ENCODE results near the gene SEC24C.
"Not testable (repeated sequence)": the region's sequence is repeated elsewhere in the genome, so short reads cannot be mapped to it uniquely, and the experiment has no call there.

The SEC24C gene

GRCh38 chr10:73772281-73773151 is 28.3 kb downstream of the SEC24C start:
- peak; percentile 75 to 79 for DNase-seq (ENCODE audit: low read depth in 2 of 2)

DNA sequence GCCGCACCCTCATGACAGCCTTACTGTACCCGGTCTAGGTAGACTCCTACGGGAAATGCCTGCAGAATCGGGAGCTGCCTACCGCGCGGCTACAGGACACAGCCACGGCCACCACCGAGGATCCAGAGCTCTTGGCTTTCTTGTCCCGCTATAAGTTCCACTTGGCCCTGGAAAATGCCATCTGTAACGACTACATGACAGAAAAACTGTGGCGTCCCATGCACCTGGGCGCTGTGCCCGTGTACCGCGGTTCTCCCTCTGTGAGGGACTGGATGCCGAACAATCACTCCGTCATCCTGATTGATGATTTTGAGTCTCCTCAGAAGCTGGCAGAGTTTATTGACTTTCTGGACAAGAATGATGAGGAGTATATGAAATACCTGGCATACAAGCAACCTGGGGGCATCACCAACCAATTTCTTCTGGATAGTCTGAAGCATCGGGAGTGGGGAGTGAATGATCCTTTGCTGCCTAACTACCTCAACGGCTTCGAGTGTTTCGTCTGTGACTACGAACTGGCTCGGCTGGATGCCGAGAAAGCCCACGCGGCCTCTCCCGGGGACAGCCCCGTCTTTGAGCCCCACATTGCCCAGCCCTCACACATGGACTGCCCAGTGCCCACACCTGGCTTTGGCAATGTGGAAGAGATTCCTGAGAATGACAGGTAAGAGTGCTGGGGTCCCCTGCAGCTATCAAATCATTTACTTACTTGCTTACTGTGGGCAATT is 29.1 kb downstream of the SEC24C start:
- no peak for DNase-seq (ENCODE audit: low read depth in 2 of 2)

DNA sequence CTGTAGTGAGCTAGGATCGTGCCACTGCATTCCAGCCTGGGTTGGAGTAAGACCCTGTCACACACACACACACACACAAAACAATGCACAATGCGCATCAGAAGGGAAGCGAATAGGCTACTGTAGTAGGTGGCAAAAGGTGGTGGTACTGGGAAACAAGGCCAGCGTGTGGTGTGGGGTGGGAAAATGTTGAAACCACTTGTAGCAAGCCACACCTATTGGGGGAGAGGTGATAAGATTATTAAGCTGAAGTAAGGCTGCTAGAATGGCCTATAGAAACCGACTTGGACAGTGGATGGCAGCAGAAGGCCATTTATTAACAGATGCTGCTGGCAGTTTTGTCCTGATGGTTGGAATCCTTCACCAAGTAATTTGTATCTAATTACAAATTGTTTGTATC is 30.5 kb downstream of the SEC24C start:
- no peak for DNase-seq (ENCODE audit: low read depth in 2 of 2)

GRCh38 chr10:73779018-73779417 is 34.8 kb downstream of the SEC24C start:
- DNase-seq (ENCODE audit: low read depth in 2 of 2) = no peak

DNA sequence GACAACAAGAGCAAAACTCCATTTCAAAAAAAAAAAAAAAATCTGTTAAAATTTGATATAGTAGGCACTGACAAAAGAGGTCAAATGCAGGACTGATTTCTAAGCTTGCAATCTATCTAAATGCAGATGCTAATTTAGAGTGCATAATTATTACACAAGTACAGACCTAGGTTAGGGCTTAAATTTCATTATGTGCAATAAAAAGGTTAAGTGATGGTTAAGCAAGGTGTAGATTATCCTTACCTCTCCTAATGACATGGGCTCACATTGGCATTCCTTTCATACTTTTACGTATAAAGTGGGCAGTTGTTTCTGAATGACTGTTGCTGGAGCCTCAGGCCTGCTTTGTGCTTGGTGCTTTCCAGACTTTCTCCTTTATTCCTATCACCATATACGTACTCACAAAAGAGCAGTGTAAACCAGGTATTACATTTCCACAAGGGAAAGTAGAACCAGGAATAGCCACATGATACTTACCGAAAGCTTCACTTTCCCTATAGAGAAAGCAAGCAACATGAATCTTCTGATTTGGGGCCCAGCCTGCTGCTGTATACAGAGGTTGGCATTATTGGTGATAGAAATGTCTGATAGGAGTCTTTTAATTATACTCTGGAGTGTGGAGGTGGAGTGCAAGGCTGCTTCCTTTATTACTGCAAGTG is 35.5 kb downstream of the SEC24C start:
- no peak for DNase-seq (ENCODE audit: low read depth in 2 of 2)

DNA sequence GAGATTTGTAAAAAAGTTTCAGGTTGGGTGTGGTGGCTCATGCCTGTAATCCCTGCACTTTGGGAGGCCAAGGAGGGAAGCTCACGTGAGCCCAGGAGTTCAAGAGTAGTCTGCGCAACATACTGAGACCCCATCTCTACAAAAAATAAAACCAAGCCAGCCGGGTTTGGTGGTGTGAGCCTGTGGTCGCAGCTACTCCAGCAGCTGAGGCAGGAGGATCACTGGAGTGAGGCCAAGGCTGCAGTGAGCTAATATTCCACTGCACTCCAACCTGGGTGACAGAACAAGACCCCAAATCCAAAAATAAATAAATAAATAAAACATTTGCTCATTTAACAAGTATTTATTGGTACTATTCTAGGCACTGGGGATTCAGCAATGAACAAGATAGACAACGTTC is 36.1 kb downstream of the SEC24C start:
- no peak for DNase-seq (ENCODE audit: low read depth in 2 of 2)

DNA sequence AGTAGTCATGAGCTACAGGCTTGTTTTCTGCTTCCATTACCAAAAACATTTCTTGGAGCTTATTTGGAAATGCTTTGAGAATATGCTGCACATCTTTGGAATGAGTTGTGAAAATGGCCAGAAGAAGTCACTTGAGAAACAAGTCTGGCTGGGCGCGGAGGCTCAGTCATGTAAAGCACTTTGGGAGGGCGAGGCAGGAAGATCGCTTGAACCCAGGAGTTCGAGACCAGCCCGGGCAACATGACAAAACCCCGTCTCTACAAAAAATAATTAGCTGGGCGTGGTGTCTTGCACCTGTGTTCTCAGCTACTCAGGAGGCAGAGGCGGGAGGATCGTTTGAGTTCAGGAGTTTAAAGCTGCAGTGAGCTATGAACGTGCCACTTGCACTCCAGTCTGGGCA is 36.8 kb downstream of the SEC24C start:
- no peak for DNase-seq (ENCODE audit: low read depth in 2 of 2)

GRCh38 chr10:73781548-73781878 is 37.3 kb downstream of the SEC24C start:
- no peak for DNase-seq (ENCODE audit: low read depth in 2 of 2)

GRCh38 chr10:73781879-73782748 is 37.9 kb downstream of the SEC24C start, which contains the start of gene CHCHD1:
TSS of gene CHCHD1 (plus strand) at chr10:73782048. CDS start at chr10:73782076, 28 bp downstream.
- DNase-seq (ENCODE audit: low read depth in 2 of 2) = peak; percentile 87 to 88

DNA sequence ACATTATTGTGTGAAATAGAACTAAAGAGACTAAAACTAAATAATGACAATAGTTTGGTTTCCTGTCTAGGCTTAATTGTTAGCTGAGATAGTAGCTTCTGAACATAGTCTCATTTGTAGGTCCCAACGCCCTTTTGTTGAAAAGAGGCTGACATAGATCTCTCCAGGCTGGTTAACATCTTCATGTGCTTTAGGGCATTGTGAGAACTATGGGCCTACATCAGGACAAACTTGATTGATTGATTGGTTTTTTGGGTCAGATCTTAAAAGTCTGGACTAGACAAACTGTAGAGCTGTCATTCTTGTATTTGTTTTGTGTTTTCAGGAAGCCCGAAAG is 38.5 kb downstream of the SEC24C start:
- DNase-seq (ENCODE audit: low read depth in 2 of 2) = no peak

GRCh38 chr10:73785211-73785720 is 41.1 kb downstream of the SEC24C start, which contains the start of gene ZSWIM8:
TSS of gene ZSWIM8 (plus strand) at chr10:73785606. CDS start at chr10:73785879, 273 bp downstream.
- DNase-seq (ENCODE audit: low read depth in 2 of 2) = peak; percentile 74 to 77

DNA sequence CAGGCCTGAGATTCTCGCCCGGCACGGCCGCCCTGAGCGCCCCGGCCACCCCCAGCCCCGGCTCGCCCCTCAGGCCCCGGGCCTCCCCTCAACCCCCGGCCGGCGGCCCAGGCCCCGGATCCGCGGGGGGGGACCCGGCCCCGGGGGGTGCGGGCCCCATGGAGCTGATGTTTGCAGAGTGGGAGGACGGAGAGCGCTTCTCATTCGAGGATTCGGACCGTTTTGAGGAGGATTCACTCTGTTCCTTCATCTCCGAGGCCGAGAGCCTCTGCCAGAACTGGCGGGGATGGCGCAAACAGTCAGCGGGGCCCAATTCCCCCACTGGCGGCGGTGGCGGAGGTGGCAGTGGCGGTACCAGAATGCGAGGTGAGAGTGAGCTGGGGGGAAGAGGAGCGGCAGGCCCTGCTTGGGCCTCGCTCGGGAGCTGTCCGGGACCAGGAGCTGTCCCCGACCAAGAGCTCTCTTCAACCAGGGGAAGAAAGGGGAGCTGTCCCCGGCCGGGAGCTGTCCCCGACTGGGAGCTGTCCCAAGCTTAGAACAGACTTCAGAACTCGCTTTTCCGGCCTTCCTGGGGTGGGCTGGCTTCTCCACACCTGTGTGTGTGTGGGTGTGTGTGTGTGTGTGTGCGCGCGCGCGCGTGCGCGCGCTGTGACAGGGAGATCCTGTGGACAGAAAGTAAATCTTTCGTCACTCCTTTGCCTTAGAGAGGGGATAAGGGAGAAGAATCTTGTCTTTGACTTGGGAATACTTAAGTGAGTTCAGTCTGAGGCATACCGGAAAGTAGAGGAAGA is 41.7 kb downstream of the SEC24C start:
- DNase-seq (ENCODE audit: low read depth in 2 of 2) = no peak

DNA sequence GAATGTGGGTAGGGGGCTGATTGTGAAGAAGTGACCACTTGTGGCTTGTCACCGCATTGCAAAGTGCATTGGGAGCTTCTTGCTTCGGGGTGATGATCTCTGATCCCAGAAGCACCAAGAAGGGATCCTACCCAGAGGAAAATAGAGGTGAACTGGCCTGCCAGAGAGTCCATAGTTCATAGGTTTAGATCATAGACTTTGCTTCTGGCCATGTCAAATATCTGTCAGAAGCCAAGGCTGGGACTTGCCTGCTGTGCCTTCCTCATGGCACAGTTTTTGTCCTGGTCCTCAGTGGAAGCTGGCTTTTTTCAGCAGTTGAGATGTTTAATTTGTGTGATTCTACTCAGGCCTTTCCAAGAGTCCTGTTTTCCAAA is 42.3 kb downstream of the SEC24C start:
- DNase-seq (ENCODE audit: low read depth in 2 of 2) = no peak

DNA sequence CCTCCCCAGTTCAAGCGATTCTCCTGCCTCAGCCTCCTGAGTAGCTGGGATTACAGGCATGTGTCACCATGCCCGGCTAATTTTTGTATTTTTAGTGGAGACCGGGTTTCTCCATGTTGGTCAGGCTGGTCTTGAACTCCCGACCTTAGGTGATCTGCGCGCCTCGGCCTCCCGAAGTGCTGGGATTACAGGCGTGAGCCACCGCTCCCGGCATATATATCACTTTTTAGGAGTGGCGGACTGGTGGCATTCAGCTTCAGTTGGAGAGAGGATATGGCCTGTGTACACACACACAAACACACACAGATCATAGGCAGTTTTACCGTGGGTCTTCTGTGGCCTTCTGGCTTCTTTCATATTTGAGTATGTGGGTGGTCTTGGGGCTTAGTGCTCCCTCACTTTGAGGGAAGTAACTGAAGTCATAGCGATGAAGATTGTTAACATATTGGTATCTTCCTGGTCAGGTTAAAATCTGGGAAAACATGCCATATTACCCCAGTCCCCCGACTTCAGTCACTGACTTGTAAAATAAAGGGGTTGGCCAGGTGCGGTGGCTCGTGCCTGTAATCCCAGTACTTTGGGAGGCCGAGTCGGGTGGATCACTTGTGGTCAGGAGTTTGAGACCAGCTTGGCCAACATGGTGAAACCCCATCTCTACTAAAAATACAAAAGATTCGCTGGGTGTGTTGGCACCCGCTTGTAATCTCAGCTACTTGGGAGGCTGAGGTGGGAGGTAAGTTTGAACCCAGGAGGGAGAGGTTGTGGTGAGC is 43.0 kb downstream of the SEC24C start:
- not testable (repeated sequence) for DNase-seq (ENCODE audit: low read depth in 2 of 2)

- DNase-seq (ENCODE audit: low read depth in 2 of 2) = no peak
These were observed 44.9 kb downstream of the SEC24C start for GRCh38 chr10:73788864-73789658.

DNA sequence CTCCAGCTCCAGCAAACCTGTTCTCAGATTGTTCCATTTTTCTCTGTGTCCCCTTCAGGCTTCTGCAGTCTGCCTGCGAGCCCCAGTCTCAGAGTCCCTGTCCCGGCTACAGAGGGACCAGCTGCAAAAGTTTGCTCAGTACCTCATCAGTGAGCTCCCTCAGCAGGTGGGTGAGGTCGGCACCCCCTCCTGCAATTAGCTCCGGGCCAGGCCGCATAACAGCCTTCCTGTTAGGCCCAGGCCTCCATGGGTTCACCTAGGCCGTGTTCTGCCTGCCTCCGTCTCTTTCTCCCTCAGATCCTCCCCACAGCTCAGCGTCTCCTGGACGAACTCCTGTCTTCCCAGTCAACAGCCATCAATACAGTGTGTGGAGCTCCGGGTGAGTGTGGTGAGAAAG is 45.5 kb downstream of the SEC24C start:
- no peak for DNase-seq (ENCODE audit: low read depth in 2 of 2)

DNA sequence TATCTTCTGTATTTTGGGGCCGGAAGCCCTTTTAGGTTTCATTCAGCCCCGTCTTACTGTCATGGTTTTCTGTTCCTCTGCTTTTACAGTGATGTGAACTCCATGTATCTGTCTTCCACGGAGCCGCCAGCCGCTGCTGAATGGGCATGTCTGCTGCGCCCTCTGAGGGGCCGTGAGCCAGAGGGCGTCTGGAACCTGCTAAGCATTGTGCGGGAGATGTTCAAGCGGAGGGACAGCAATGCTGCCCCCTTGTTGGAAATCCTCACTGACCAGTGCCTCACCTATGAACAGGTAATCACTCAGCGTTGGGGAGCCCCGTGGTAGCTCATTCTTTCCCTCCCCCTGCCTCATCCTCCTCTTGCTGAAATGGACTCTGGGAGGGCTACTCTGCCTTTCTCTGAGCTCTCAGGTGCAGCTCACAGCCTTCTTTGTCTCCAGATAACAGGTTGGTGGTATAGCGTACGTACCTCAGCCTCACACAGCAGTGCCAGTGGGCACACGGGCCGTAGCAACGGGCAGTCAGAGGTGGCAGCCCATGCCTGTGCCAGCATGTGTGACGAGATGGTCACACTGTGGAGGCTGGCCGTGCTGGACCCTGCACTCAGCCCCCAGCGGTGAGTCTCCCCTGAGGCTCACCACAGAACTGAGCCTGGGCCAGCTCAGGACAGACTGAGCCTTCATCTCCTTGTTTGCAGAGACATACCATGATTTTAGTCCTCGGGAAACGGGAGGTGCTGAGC is 46.9 kb downstream of the SEC24C start:
- no peak for DNase-seq (ENCODE audit: low read depth in 2 of 2)

GRCh38 chr10:73791871-73792400 is 47.8 kb downstream of the SEC24C start:
- DNase-seq (ENCODE audit: low read depth in 2 of 2) = no peak

Data from stimulated activated CD8-positive, alpha-beta memory T cell treated with anti-CD3 and anti-CD28 coated beads, Interleukin-15, amount 100 ng/mL, for 48 hours (primary cell).